ENCODE data around the gene DAPK2. TPM values are rescaled to one million over a fixed set of nuclear protein-coding genes. Genes with fewer than 3 reads are reported as not detected.

The DAPK2 gene
- polyA plus RNA-seq, 2 of the 4 experiments (the other 2 are of a cell fraction), result 3.1 to 4.8 TPM

- no peak for FAIRE-seq
- no peak overlapping the region for H3K4me2 ChIP-seq
- no peak overlapping the region for H3K27ac ChIP-seq
- WGBS (ENCODE audit: missing lambda C conversion rate), result 46% methylated on average over 3 of the region's 3 CpGs
- CTCF ChIA-PET, result interaction anchor here (0.7 to 10.7 kb wide), 37 partner anchors 11 to 656 kb away, joined by 3 to 146 read pairs (median 8); partner anchors contain the start of gene DAPK2
- POLR2A ChIA-PET, result no interaction called here
- DNase-seq (ENCODE audit: low read depth in 1 of 2, low spot score in 1 of 2), result no peak
- no peaks in the 10 kb centered on the region for H3K4me1 ChIP-seq
- no peak overlapping the region for H3K4me3 ChIP-seq
- TF ChIP-seq USF2 (IDR thresholded peaks at IDR 0.05) (no peak), CBX2 (IDR thresholded peaks at IDR 0.05; ENCODE audit: borderline replicate concordance, low read depth) (no peak), HOXA7 (CRISPR knock-in tag; IDR thresholded peaks at IDR 0.05) (no peak), KDM1A (IDR thresholded peaks at IDR 0.05; ENCODE audit: low read depth) (no peak), ZC3H11A (IDR thresholded peaks at IDR 0.05) (no peak), FOSL2 (IDR thresholded peaks at IDR 0.05) (no peak), FOSL2 (CRISPR knock-in tag; IDR thresholded peaks at IDR 0.05) (no peak), RFX5 (IDR thresholded peaks at IDR 0.05) (no peak), EHF (CRISPR knock-in tag; IDR thresholded peaks at IDR 0.05) (no peak), MAFK (IDR thresholded peaks at IDR 0.05; ENCODE audit: partially characterized antibody) (no peak)
- H3K9me3 ChIP-seq, result no peaks in the 10 kb centered on the region
- no peak for ATAC-seq
These were observed 101.7 kb downstream of the DAPK2 start for GRCh38 chr15:63944681-63944955.

GRCh38 chr15:63943829-63944680 lies 102.2 kb downstream of the DAPK2 start:
- H3K4me1 ChIP-seq, result no peaks in the 10 kb centered on the region
- no peaks in the 10 kb centered on the region for H3K9me3 ChIP-seq
- ChIA-PET CTCF (interaction anchor here (0.8 to 10.7 kb wide), 27 partner anchors 10 to 655 kb away, joined by 3 to 146 read pairs (median 8); partner anchors contain the start of gene DAPK2), POLR2A (no interaction called here)
- no peak for DNase-seq (ENCODE audit: low read depth in 1 of 2, low spot score in 1 of 2)
- H3K4me2 ChIP-seq, result no peak overlapping the region
- no peak for ATAC-seq
- FAIRE-seq, result no peak
- H3K4me3 ChIP-seq, result no peak overlapping the region
- no peak for TF ChIP-seq CBX8 (IDR thresholded peaks at IDR 0.05)
- no peak for TF ChIP-seq BHLHE40 (IDR thresholded peaks at IDR 0.05; ENCODE audit: low read depth, low read length)
- no peak for TF ChIP-seq MAZ (IDR thresholded peaks at IDR 0.05; ENCODE audit: borderline replicate concordance, low read depth, low read length)
- TF ChIP-seq SMC3 (IDR thresholded peaks at IDR 0.05), result no peak
- no peak for TF ChIP-seq POLR2A (IDR thresholded peaks at IDR 0.05; ENCODE audit: low read length)
- no peak for TF ChIP-seq JUN (IDR thresholded peaks at IDR 0.05)
- TF ChIP-seq ZNF302 (CRISPR knock-in tag; IDR thresholded peaks at IDR 0.05), result no peak
- no peak for TF ChIP-seq REST (IDR thresholded peaks at IDR 0.05)
- no peak for TF ChIP-seq CTCF (IDR thresholded peaks at IDR 0.05)
- no peak for TF ChIP-seq HOXB5 (CRISPR knock-in tag; IDR thresholded peaks at IDR 0.05)
- TF ChIP-seq HDAC2 (IDR thresholded peaks at IDR 0.05), result no peak
- TF ChIP-seq ATOH8 (CRISPR knock-in tag; IDR thresholded peaks at IDR 0.05; ENCODE audit: low read depth), result no peak
- TF ChIP-seq HES2 (IDR thresholded peaks at IDR 0.05), result no peak
- TF ChIP-seq FOSB (CRISPR knock-in tag; IDR thresholded peaks at IDR 0.05), result no peak
- no peak for TF ChIP-seq KDM1A (IDR thresholded peaks at IDR 0.05; ENCODE audit: low read depth)
- TF ChIP-seq NR3C1 (IDR thresholded peaks at IDR 0.05), result no peak
- no peak for TF ChIP-seq RFX5 (IDR thresholded peaks at IDR 0.05)
- no peak for TF ChIP-seq BCL3 (IDR thresholded peaks at IDR 0.05)
- TF ChIP-seq MYC (IDR thresholded peaks at IDR 0.05; ENCODE audit: borderline replicate concordance, low read length), result no peak
- H3K27ac ChIP-seq, result no peak overlapping the region
- 54% methylated on average over 9 of the region's 9 CpGs for WGBS (ENCODE audit: missing lambda C conversion rate)

Data from A549 (cell line).